HG02763 (cell line): Measurements from ENCODE around the gene MRPS33.

Source experiments
- ATAC-seq: cut with Tn5 transposase; IDR thresholded peaks from one replicate; pipeline ENCODE4 v1.9.1; 2021; ENCODE audit warnings: mild to moderate bottlenecking, moderate library complexity; ENCODE audit not compliant: unreplicated experiment

MRPS33 gene

GRCh38 chr7:141012696-141013344, 1.9 kb downstream of the MRPS33 start:
- no peak for ATAC-seq

- no peak for ATAC-seq
Measured at GRCh38 chr7:141012044-141012685, 2.6 kb downstream of the MRPS33 start.

GRCh38 chr7:141011443-141011842, 3.3 kb downstream of the MRPS33 start:
- no peak for ATAC-seq

DNA sequence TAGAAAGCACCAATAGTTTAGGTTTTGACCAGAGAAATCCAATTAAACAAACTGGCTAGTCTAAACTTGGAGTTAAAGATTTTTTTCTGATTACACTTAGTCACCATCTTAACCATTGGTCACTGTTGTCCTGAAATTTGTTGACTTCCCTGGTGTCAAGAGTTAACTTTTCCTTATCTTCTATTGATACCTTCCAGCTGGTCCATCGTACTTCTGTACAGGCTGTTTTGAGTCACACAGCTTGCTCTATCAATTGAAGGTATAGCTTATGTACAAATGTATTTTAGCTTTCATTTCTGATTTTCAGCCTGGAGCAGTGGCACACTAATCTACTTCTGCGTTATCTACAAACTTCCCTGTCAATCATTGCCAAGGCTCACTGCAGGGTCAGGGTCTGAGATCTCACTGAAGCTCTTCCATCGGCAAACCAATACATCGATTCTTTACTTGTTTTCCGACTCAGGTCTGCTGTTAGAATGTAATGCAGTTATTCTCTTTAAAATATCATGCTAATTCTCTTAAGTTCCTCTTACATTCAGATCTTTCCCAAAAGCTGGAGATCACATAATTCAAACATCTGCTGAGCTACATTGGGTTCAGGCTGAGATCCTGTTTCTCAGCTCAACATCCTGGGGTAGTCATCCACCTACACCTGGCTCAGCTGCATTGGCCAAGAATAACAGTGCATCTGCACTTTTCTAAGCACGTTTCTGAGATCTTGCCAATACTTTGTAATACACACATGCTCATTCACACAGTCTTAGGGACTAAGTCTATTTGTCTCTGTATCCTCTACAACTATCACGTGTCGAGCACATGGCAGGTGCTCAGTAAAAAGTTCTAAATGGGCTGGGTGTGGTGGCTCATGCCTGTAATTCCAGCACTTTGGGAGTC, 11.3 kb downstream of the MRPS33 start:
- ATAC-seq: no peak

GRCh38 chr7:141001546-141001945, 13.2 kb downstream of the MRPS33 start:
- ATAC-seq: no peak

DNA sequence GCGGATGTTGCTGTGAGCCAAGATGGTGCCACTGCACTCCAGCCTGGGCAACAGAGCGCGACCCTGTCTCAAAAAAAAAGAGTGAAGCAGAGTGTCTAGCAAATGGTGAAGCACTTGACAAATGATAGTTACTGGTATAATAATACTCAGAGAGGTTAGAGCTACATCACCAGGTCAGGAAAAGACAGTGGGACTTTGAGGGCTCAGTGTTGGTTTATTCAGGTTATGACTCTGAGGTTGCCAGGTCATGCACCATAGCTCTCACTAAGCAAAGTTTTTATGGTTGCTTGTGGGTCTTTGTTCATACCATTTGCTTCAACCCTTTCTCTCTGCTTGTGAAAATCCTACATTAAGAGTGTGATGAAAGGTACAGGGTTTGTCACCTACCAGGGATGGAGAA, 13.6 kb downstream of the MRPS33 start:
- ATAC-seq: no peak

DNA sequence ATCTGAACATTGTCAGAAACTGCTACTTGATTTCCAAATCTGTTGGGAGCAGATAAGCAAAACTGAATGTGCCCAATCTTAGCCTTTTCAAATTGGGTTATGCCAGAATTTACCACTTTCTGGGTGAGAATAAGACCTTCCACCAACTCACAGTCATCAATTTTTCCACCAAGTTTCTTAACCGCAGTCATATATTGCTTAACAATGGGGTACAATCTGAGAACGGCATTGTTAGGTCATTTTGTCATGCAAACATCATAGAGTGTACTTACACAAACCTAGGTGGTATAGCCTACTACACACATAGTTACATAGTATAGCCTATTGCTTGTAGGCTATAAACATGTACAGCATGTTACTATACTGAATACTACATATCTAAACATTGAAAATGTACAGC, 16.0 kb downstream of the MRPS33 start:
- ATAC-seq: no peak

DNA sequence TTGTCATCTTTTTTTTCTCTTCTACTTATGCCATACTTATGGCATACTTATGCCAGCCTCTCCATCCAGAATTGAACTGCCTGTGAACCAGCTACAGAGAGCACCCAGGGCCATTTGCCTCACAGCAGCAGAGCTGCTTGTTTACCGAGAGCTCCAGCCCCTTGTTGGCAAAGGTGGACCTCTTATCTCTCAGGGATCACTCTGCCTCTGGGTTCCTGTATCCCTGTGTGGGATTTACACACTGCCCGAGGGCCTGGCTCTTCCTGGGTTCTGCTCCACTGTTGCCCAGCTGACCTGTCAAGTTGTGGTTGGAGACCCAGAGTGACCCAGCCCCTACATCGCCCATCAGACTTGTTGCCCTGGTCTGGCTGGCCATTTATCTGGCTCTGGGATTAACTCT, 22.3 kb downstream of the MRPS33 start:
- ATAC-seq: no peak

GRCh38 chr7:140990193-140990962, 24.4 kb downstream of the MRPS33 start:
- peak; percentile 41 for ATAC-seq

- no peak for ATAC-seq
Measured at GRCh38 chr7:140989068-140989467, 25.7 kb downstream of the MRPS33 start.

- no peak for ATAC-seq
Measured at GRCh38 chr7:140983802-140984201, 30.9 kb downstream of the MRPS33 start.

DNA sequence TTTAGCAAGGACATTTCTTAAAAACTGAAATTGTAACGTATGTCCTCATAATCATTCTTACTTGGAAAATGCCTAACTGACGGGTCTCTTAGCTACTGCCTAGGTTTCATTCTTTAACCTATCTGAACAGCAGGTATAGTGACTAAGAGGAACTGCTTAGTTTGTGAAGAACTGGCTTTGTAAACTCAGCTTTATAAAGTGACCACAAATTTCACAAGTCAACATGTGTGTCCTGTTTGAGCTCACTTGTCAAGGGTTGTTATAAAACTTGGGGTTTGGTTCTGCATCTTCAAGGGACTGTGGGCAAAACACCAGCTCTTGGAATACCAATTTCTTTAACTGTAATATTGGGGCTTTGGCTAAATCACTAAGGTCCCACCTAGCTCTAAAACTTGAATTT, 32.2 kb downstream of the MRPS33 start:
- no peak for ATAC-seq

DNA sequence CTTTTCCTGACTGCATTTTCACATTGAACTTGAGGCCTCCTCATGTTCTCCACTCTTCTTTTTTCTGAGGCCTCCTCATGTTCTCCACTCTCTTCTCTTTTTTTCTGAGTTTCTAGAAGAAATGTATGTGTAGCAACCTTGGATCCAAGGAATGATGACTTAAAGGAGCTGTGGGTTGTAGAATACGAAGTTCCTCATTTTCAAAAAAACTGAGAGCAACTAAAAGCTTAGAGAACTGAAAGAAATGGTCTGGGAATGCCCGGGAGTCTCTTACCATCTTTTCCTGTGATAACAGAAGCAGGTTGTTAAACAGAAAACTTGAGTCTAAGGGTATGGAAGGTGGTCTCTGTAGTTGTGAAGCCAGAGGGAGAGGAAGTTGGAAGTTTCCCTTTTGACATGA, 32.8 kb downstream of the MRPS33 start:
- ATAC-seq: no peak

- ATAC-seq: no peak
Measured at GRCh38 chr7:140977741-140978140, 37.0 kb downstream of the MRPS33 start.

DNA sequence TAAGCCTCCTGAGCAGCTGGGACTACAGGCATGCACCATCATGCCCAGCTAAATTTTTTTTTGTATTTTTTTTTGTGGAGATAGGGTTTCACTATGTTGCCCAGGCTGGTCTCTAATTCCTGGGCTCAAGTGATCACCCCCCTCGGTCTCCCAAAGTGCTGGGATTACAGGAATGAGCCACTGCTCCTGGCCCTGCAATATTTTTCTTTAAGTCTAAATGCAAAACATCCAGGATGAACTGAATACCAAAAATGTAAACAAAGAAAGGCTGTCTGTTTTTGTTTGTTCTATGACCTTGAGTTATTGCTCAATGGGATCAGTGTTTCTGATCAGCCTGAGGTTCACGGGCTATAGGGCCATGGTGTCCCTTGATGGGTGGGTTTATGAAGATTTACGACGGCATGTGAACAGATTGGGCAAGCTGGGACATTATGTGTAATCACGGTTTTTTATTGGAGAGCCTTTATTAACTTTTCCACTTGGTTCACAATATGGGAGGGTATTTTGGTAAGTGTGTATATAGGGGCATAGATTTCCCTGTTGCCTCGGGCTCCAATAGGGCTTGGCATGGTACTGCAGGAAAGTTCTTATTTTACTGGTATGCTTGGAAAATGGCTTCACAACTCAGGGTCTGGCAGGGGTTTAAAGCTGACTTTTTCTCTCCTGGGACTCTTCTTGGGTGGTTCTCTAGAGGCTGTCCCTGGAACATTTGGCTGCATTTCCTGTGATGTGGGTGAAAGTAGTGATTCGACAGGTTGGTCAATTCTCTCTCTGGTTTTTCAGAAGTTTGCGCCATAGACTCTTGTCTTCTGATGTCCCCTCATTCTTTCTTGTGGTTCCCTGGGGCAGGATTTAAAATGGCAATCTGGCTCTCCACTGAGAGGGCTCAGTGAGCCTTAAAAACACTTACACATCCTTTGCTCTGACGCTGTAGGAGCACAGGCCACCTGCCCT, 41.6 kb downstream of the MRPS33 start:
- ATAC-seq: no peak

DNA sequence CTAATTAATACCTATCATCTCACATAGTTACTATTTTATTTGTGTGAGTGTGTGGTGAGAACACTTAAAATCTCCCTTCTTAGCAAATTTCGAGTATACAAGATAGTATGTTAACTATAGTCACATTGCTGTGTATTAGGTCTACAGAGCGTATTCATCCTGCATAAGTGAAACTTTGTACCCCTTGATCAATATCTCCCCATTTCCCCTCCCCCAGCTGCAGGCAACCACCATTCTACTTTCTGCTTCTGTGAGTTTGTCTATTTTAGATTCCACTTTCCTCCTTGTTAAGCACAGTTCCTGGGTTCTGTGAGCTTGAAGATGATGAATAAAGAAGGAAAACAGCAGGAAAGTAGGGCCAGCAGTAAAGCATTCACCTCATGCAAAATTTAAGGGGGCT, 42.4 kb downstream of the MRPS33 start:
- ATAC-seq: no peak

DNA sequence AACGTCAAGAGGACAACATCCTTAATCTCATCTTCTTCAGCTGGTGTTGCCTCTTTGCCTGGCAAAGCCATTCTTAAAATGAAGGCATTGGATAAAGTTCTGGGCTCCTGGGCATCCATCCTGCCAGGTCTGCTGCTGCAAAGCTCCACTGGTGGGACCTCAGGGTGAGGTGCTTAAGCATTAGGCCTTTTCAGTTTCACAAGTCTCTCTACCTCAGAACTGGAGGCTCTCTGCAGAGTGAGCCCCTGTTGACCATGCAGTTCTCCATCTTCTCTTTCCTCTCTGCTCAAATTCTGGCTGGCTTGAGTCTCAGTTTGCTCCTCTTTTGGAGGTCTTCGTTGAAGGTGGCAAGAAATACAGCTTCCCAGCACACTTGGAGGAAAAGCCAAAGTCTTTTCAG, 47.3 kb downstream of the MRPS33 start:
- no peak for ATAC-seq

DNA sequence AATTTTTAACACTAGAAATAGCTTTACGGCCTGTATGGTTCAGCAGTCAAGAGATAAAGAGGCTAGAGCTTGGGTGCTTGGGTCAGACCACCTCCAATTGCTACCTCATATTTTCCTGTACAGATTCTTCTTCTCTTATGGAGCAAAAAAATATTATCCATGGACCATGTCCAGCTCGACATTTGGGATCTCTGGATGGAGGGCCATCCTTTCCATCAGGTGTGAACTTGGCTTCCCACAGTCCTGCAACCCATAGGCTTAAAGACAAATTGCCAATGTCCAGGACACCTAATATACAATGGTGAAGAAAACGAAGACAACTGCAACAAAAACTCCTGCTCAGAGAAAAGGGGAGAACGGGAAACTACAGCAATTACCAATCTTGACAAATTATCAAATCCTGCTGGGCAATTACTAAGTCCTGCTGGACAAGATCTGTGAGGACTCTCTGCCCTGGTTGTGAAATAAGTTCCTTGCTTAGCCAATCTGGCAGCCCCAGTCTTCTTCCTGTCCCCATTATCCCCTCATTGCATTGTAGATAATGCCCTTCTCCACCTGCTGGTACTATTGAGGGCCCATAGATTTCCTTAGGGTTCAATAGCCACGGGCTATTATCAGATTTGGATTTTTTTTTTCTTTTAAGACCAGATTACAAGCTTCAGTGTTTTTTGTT, 48.1 kb downstream of the MRPS33 start:
- no peak for ATAC-seq

DNA sequence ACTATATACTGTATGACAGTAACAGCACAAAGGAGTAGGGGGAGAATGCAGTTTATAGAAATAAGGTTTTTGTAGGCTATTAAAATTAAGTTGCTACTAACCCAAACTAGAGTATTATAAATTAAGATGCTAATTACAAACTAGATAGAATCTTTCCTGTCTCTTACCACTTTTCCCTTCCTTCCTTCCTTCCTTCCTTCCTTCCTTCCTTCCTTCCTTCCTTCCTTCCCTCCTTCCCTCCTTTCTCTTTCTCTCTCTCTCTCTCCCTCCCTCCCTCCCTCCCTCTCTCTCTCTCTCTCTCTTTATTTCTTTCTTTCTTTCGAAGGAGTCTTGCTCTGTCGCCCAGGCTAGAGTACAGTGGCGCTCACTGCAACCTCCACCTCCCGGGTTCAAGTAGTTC, 53.6 kb downstream of the MRPS33 start:
- ATAC-seq: no peak
